SK-N-SH (cell line): ENCODE data around the gene SH3PXD2A. TPM values are rescaled to one million over a fixed set of nuclear protein-coding genes. Genes with fewer than 3 reads are reported as not detected.

Experiments
- CTCF ChIA-PET: fragments of 300-600, 350-600 bp; formaldehyde crosslinking; extraction: SDS; loops from one replicate; lab custom pipeline; 2021; lab: Yijun Ruan, JAX
- POLR2A ChIA-PET: fragments of 350-600 bp; sonication (Branson Sonifier 250); formaldehyde crosslinking; extraction: SDS; loops from one replicate; lab custom pipeline; 2020; ENCODE audit warnings: antibody characterized with exemption, inconsistent platforms; lab: Yijun Ruan, JAX
- DNase-seq: peaks from one replicate; pipeline ENCODE4 v3.0.0; 2012
- H2AFZ ChIP-seq: fragments of 200-600 bp; sonication (generic); 2 replicates; pipeline ENCODE4 v1.8.1; 2016; ENCODE audit warnings: antibody characterized with exemption, mild to moderate bottlenecking, low read depth
- H3F3A ChIP-seq: fragments of 200-600 bp; sonication (generic); replicated peaks from 2 replicates; pipeline ENCODE3; 2016; ENCODE audit warnings: antibody characterized with exemption, mild to moderate bottlenecking; ENCODE audit not compliant: insufficient read depth
- H3K27ac ChIP-seq, 2 experiments: fragments of 200-500 bp in 1 of 2; fragments of 200-600 bp in 1 of 2; sonication (Bioruptor generic) in 1 of 2; sonication (generic), shearing (Covaris generic) in 1 of 2; 2 replicates each; pipeline versions ENCODE4 v1.5.1 to v1.6.1; 2014 to 2016; ENCODE audit warnings: low read depth in 2 of 2, inconsistent platforms in 1 of 2, low read length in 1 of 2, mild to moderate bottlenecking in 1 of 2, mixed read lengths in 1 of 2
- H3K27me3 ChIP-seq: fragments of 200-600 bp; sonication (generic), shearing (Covaris generic); 2 replicates; pipeline ENCODE4 v1.6.1; 2016; ENCODE audit warnings: mixed run types; ENCODE audit not compliant: insufficient read depth
- H3K36me3 ChIP-seq, 2 experiments: fragments of 200-500 bp in 1 of 2; fragments of 200-600 bp in 1 of 2; sonication (Bioruptor generic) in 1 of 2; sonication (generic) in 1 of 2; replicated peaks in 1 of 2; 2 replicates each; pipeline versions ENCODE3 to v1.5.1; 2014 to 2016; ENCODE audit warnings: low read length in 1 of 2, mild to moderate bottlenecking in 1 of 2; ENCODE audit not compliant: insufficient read depth in 2 of 2, control insufficient read depth in 1 of 2
- H3K4me1 ChIP-seq, 2 experiments: fragments of 200-500 bp in 1 of 2; fragments of 200-600 bp in 1 of 2; sonication (Bioruptor generic) in 1 of 2; sonication (generic), shearing (Covaris generic) in 1 of 2; 2 replicates each; pipeline versions ENCODE4 v1.5.1 to v1.6.1; 2014 to 2016; ENCODE audit warnings: low read depth in 1 of 2, low read length in 1 of 2, mixed run types in 1 of 2; ENCODE audit not compliant: insufficient read depth in 2 of 2, control insufficient read depth in 1 of 2
- H3K4me2 ChIP-seq: fragments of 200-600 bp; sonication (generic), shearing (Covaris generic); 2 replicates; pipeline ENCODE4 v1.6.1; 2017; ENCODE audit warnings: mixed run types
- H3K4me3 ChIP-seq, 2 experiments: fragments of 200-500 bp in 1 of 2; fragments of 200-600 bp in 1 of 2; sonication (Bioruptor generic) in 1 of 2; sonication (generic), shearing (Covaris generic) in 1 of 2; 2 replicates each; pipeline versions ENCODE4 v1.5.1 to v1.8.1; 2014 to 2016; ENCODE audit warnings: low read depth in 2 of 2, inconsistent platforms in 1 of 2, low read length in 1 of 2, mild to moderate bottlenecking in 1 of 2, mixed read lengths in 1 of 2, moderate library complexity in 1 of 2
- H3K79me2 ChIP-seq: fragments of 200-600 bp; sonication (generic); 2 replicates; pipeline ENCODE4 v1.8.1; 2017; ENCODE audit warnings: mild to moderate bottlenecking; ENCODE audit not compliant: insufficient read depth
- H3K9ac ChIP-seq: fragments of 200-600 bp; sonication (generic); 2 replicates; pipeline ENCODE4 v1.6.1; 2017; ENCODE audit warnings: mixed run types
- H3K9me2 ChIP-seq: fragments of 200-600 bp; sonication (generic); 2 replicates; pipeline ENCODE4 v1.6.1; 2017; ENCODE audit warnings: mixed run types
- H3K9me3 ChIP-seq: fragments of 200-600 bp; sonication (generic); 2 replicates; pipeline ENCODE4 v1.6.1; 2017; ENCODE audit warnings: mixed run types, mild to moderate bottlenecking, moderate library complexity
- H4K20me1 ChIP-seq: fragments of 200-600 bp; sonication (generic); 2 replicates; pipeline ENCODE4 v1.6.1; 2017; ENCODE audit warnings: mild to moderate bottlenecking, mixed run types; ENCODE audit not compliant: insufficient read depth
- CHD2 ChIP-seq: fragments of 150-350 bp; IDR thresholded peaks from 2 replicates; pipeline ENCODE4 v1.6.1; 2018; ENCODE audit warnings: low read length; ENCODE audit not compliant: partially characterized antibody
- ELF1 ChIP-seq: IDR thresholded peaks from 2 replicates; pipeline ENCODE4 v1.4.0; 2012
- EP300 ChIP-seq, 2 experiments: IDR thresholded peaks; 2 replicates each; pipeline versions ENCODE4 v1.4.0 to v1.6.1; 2012; ENCODE audit warnings: borderline replicate concordance in 1 of 2, low read depth in 1 of 2, low read length in 1 of 2
- EZH2phosphoT487 ChIP-seq: fragments of 200-600 bp; sonication (generic); IDR thresholded peaks from 2 replicates; pipeline ENCODE4 v1.6.1; 2017; ENCODE audit warnings: low read depth, mixed run types, mild to moderate bottlenecking, antibody characterized with exemption, moderate library complexity, borderline replicate concordance
- FOSL2 ChIP-seq: IDR thresholded peaks from 2 replicates; pipeline ENCODE4 v1.4.0; 2012; ENCODE audit warnings: low read depth, mild to moderate bottlenecking, moderate library complexity, borderline replicate concordance
- FOXM1 ChIP-seq: IDR thresholded peaks from 2 replicates; pipeline ENCODE4 v1.4.0; 2012; ENCODE audit warnings: low read depth, mild to moderate bottlenecking
- JUND ChIP-seq: IDR thresholded peaks from 2 replicates; pipeline ENCODE4 v1.4.0; 2012
- MAX ChIP-seq: IDR thresholded peaks from 2 replicates; pipeline ENCODE4 v1.4.0; 2012; ENCODE audit warnings: low read depth
- POLR2AphosphoS5 ChIP-seq: IDR thresholded peaks from 2 replicates; pipeline ENCODE4 v1.6.1; 2012; ENCODE audit warnings: low read depth, low read length
- RAD21 ChIP-seq: IDR thresholded peaks from 2 replicates; pipeline ENCODE4 v1.6.1; 2012; ENCODE audit warnings: mild to moderate bottlenecking, low read length
- RCOR1 ChIP-seq: fragments of 150-350 bp; IDR thresholded peaks from 2 replicates; pipeline ENCODE4 v1.6.1; 2017; ENCODE audit warnings: antibody characterized with exemption, low read length
- RFX5 ChIP-seq: IDR thresholded peaks from 2 replicates; pipeline ENCODE4 v1.6.1; 2012; ENCODE audit warnings: mild to moderate bottlenecking, improper control_type of control experiment, low read length
- RXRA ChIP-seq: IDR thresholded peaks from 2 replicates; pipeline ENCODE4 v1.4.0; 2012; ENCODE audit warnings: low read depth, mild to moderate bottlenecking, borderline replicate concordance
- TAF1 ChIP-seq: IDR thresholded peaks from 2 replicates; pipeline ENCODE4 v1.6.1; 2012; ENCODE audit warnings: low read depth, mild to moderate bottlenecking, low read length, moderate library complexity, borderline replicate concordance
- TCF12 ChIP-seq: IDR thresholded peaks from 2 replicates; pipeline ENCODE4 v1.4.0; 2012
- TEAD4 ChIP-seq: IDR thresholded peaks from 2 replicates; pipeline ENCODE4 v1.4.0; 2012; ENCODE audit warnings: mild to moderate bottlenecking, borderline replicate concordance; ENCODE audit not compliant: insufficient read depth
- USF1 ChIP-seq: IDR thresholded peaks from 2 replicates; pipeline ENCODE4 v1.4.0; 2012; ENCODE audit warnings: low read depth, borderline replicate concordance
- YY1 ChIP-seq: IDR thresholded peaks from 2 replicates; pipeline ENCODE4 v1.4.0; 2012; ENCODE audit warnings: low read depth, mild to moderate bottlenecking
- ZBTB33 ChIP-seq: IDR thresholded peaks from 2 replicates; pipeline ENCODE4 v1.4.0; 2012; ENCODE audit warnings: low read depth, borderline replicate concordance
- WGBS: methylation state at CpG from one replicate; pipeline ENCODE4 v1.1.6; 2017; ENCODE audit warnings: low lambda C conversion rate; 5-methylcytosine and 5-hydroxymethylcytosine counted together
- polyA plus RNA-seq, 3 experiments: library from polyadenylated mRNA; depleted of rRNA; stranded (reverse); fragments of >200 nt; gene quantifications; 2 replicates each; pipeline ENCODE4 v1.2.3, GENCODE V29; 2012

SH3PXD2A gene
- polyA plus RNA-seq, 1 of the 3 experiments (the other 2 are of a cell fraction): 2.5 TPM

- no peak for TF ChIP-seq ZBTB33
- TF ChIP-seq EP300 (IDR thresholded peaks at IDR 0.05; ENCODE audit: borderline replicate concordance in 1 of 2, low read depth in 1 of 2, low read length in 1 of 2): no peak
- TF ChIP-seq RXRA: no peak
- no peak for TF ChIP-seq ELF1
- no peak for TF ChIP-seq FOSL2
Measured at GRCh38 chr10:103580430-103580829, 274.9 kb downstream of the SH3PXD2A start (continued).

- ChIA-PET POLR2A (no interaction called here), CTCF (interaction anchor here (1.6 to 7.4 kb wide), 5 partner anchors 13 to 308 kb away, joined by 4 to 51 read pairs (median 9); no protein-coding TSS in a partner anchor)
Measured at GRCh38 chr10:103580011-103580410, 275.4 kb downstream of the SH3PXD2A start.

GRCh38 chr10:103578782-103579382 lies 276.5 kb downstream of the SH3PXD2A start:
- ChIA-PET POLR2A (no interaction called here), CTCF (interaction anchor here (0.9 to 7.4 kb wide), 4 partner anchors 8 to 107 kb away, joined by 3 to 51 read pairs (median 12); no protein-coding TSS in a partner anchor)
- H3K9me3 ChIP-seq: no peaks in the 10 kb centered on the region
- no peak for DNase-seq
- H3K27me3 ChIP-seq: no peaks in the 10 kb centered on the region; the same call in 1 of the 2 replicates
- no peak overlapping the region for H2AFZ ChIP-seq
- no peaks in the 10 kb centered on the region for H3F3A ChIP-seq
- no peak overlapping the region for H3K4me3 ChIP-seq
- no peak overlapping the region for H3K27ac ChIP-seq
- H3K4me1 ChIP-seq: peaks cover 0 to 15% of the 10 kb centered on the region in 2 experiments; a peak in 1 of 4 replicates
- H3K9me2 ChIP-seq: no peaks in the 10 kb centered on the region
- H3K9ac ChIP-seq: no peak overlapping the region
- H3K36me3 ChIP-seq: no peaks in the 10 kb centered on the region
- H4K20me1 ChIP-seq: no peaks in the 10 kb centered on the region
- no peak overlapping the region for H3K4me2 ChIP-seq
- TF ChIP-seq USF1 (no peak), RCOR1 (no peak), TEAD4 (no peak), MAX (no peak), JUND (no peak)
- 66% methylated on average over 6 of the region's 15 CpGs for WGBS
- H3K79me2 ChIP-seq: no peaks in the 10 kb centered on the region

More at GRCh38 chr10:103580011-103580410, 275.4 kb downstream of the SH3PXD2A start:
- no peak for DNase-seq
- TF ChIP-seq YY1 (no peak), RFX5 (no peak), JUND (no peak), FOXM1 (no peak), TEAD4 (no peak), EZH2phosphoT487 (no peak), RAD21 (no peak), CHD2 (no peak), POLR2AphosphoS5 (no peak), ELF1 (no peak), MAX (no peak), TAF1 (no peak), TCF12 (no peak)
- TF ChIP-seq, all 33 proteins: peak for 0
- H3K9me2 ChIP-seq: no peaks in the 10 kb centered on the region
- no peaks in the 10 kb centered on the region for H3F3A ChIP-seq
- H3K4me3 ChIP-seq: no peak overlapping the region
- peaks cover 0 to 15% of the 10 kb centered on the region in 2 experiments; a peak in 1 of 4 replicates for H3K4me1 ChIP-seq
- H4K20me1 ChIP-seq: no peaks in the 10 kb centered on the region
- WGBS: 62% methylated on average over 3 of the region's 7 CpGs
- H3K4me2 ChIP-seq: no peak overlapping the region
- no peak overlapping the region for H3K27ac ChIP-seq
- no peak overlapping the region for H3K9ac ChIP-seq
- H3K9me3 ChIP-seq: no peaks in the 10 kb centered on the region
- H3K79me2 ChIP-seq: no peaks in the 10 kb centered on the region
- no peaks in the 10 kb centered on the region; the same call in 1 of the 2 replicates for H3K27me3 ChIP-seq
- no peak overlapping the region for H2AFZ ChIP-seq
- H3K36me3 ChIP-seq: no peaks in the 10 kb centered on the region
